ENCODE measurements around the gene SLC2A4RG. TPM values are rescaled to one million over a fixed set of nuclear protein-coding genes. Genes with fewer than 3 reads are reported as not detected.

SLC2A4RG gene
- total and polyA plus RNA-seq, 2 of the 13 experiments (the other 11 are each of a cell fraction or from before 2014, with no cell fraction given): 91.4 to 95.9 TPM

DNA sequence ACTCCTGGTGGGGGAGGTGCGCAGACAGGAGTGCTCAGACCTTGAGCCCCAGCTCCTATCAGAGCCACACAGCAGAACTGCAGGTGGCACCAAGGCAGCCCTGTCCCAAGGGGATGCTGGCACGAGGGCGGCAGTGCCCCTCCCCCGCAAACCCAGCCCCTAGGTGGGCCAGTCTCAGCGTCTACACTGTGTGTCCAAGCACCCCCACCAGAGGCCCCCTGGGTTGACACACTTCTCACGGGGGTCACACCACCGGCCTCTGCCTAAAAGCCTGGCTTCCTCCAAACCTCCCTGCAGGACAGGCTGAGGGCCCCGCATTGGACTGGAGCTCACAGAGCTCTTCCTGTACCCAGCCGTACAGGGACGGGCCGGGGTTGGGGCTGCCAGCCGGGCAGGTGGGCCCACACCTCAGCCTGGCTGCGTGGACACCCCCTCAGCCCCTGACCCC lies 8.1 kb downstream of the SLC2A4RG start (continued):
- TF ChIP-seq ZFX (CRISPR knock-in tag; IDR thresholded peaks at IDR 0.05; ENCODE audit: low read depth) (peak; percentile 4; the same call in 1 of the 2 replicates), YEATS2 (CRISPR knock-in tag; IDR thresholded peaks at IDR 0.05; ENCODE audit: borderline replicate concordance) (no peak), ZSCAN29 (CRISPR knock-in tag; conservative IDR thresholded peaks at IDR 0.05) (no peak), ZNF891 (CRISPR knock-in tag; IDR thresholded peaks at IDR 0.05) (no peak), ZNF768 (CRISPR knock-in tag; IDR thresholded peaks at IDR 0.05) (peak; percentile 26; the same call in 1 of the 2 replicates), ZNF780A (CRISPR knock-in tag; IDR thresholded peaks at IDR 0.05) (no peak), ZNF484 (CRISPR knock-in tag; IDR thresholded peaks at IDR 0.05; ENCODE audit: borderline replicate concordance, low read depth) (no peak), SMYD3 (CRISPR knock-in tag; IDR thresholded peaks at IDR 0.05) (no peak), EZH2 (conservative IDR thresholded peaks at IDR 0.05; ENCODE audit: low read depth, low read length) (no peak), NR2F6 (IDR thresholded peaks at IDR 0.05) (no peak), NR2F6 (CRISPR knock-in tag; IDR thresholded peaks at IDR 0.05) (no peak), MTA1 (CRISPR knock-in tag; IDR thresholded peaks at IDR 0.05; ENCODE audit: borderline replicate concordance) (no peak), ZNF335 (CRISPR knock-in tag; IDR thresholded peaks at IDR 0.05) (no peak), ZNF605 (CRISPR knock-in tag; IDR thresholded peaks at IDR 0.05) (no peak)
- TF ChIP-seq, protein P1, sequence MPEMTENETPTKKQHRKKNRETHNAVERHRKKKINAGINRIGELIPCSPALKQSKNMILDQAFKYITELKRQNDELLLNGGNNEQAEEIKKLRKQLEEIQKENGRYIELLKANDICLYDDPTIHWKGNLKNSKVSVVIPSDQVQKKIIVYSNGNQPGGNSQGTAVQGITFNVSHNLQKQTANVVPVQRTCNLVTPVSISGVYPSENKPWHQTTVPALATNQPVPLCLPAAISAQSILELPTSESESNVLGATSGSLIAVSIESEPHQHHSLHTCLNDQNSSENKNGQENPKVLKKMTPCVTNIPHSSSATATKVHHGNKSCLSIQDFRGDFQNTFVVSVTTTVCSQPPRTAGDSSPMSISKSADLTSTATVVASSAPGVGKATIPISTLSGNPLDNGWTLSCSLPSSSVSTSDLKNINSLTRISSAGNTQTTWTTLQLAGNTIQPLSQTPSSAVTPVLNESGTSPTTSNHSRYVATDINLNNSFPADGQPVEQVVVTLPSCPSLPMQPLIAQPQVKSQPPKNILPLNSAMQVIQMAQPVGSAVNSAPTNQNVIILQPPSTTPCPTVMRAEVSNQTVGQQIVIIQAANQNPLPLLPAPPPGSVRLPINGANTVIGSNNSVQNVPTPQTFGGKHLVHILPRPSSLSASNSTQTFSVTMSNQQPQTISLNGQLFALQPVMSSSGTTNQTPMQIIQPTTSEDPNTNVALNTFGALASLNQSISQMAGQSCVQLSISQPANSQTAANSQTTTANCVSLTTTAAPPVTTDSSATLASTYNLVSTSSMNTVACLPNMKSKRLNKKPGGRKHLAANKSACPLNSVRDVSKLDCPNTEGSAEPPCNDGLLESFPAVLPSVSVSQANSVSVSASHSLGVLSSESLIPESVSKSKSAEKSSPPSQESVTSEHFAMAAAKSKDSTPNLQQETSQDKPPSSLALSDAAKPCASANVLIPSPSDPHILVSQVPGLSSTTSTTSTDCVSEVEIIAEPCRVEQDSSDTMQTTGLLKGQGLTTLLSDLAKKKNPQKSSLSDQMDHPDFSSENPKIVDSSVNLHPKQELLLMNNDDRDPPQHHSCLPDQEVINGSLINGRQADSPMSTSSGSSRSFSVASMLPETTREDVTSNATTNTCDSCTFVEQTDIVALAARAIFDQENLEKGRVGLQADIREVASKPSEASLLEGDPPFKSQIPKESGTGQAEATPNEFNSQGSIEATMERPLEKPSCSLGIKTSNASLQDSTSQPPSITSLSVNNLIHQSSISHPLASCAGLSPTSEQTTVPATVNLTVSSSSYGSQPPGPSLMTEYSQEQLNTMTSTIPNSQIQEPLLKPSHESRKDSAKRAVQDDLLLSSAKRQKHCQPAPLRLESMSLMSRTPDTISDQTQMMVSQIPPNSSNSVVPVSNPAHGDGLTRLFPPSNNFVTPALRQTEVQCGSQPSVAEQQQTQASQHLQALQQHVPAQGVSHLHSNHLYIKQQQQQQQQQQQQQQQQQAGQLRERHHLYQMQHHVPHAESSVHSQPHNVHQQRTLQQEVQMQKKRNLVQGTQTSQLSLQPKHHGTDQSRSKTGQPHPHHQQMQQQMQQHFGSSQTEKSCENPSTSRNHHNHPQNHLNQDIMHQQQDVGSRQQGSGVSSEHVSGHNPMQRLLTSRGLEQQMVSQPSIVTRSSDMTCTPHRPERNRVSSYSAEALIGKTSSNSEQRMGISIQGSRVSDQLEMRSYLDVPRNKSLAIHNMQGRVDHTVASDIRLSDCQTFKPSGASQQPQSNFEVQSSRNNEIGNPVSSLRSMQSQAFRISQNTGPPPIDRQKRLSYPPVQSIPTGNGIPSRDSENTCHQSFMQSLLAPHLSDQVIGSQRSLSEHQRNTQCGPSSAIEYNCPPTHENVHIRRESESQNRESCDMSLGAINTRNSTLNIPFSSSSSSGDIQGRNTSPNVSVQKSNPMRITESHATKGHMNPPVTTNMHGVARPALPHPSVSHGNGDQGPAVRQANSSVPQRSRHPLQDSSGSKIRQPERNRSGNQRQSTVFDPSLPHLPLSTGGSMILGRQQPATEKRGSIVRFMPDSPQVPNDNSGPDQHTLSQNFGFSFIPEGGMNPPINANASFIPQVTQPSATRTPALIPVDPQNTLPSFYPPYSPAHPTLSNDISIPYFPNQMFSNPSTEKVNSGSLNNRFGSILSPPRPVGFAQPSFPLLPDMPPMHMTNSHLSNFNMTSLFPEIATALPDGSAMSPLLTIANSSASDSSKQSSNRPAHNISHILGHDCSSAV (CRISPR knock-in tag; IDR thresholded peaks at IDR 0.05; ENCODE audit: borderline replicate concordance): no peak
- TF ChIP-seq, protein P2, sequence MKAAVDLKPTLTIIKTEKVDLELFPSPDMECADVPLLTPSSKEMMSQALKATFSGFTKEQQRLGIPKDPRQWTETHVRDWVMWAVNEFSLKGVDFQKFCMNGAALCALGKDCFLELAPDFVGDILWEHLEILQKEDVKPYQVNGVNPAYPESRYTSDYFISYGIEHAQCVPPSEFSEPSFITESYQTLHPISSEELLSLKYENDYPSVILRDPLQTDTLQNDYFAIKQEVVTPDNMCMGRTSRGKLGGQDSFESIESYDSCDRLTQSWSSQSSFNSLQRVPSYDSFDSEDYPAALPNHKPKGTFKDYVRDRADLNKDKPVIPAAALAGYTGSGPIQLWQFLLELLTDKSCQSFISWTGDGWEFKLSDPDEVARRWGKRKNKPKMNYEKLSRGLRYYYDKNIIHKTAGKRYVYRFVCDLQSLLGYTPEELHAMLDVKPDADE (CRISPR knock-in tag; IDR thresholded peaks at IDR 0.05): no peak
- TF ChIP-seq, protein P3, sequence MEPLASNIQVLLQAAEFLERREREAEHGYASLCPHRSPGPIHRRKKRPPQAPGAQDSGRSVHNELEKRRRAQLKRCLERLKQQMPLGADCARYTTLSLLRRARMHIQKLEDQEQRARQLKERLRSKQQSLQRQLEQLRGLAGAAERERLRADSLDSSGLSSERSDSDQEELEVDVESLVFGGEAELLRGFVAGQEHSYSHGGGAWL (CRISPR knock-in tag; IDR thresholded peaks at IDR 0.05): no peak
- TF ChIP-seq, protein P4, sequence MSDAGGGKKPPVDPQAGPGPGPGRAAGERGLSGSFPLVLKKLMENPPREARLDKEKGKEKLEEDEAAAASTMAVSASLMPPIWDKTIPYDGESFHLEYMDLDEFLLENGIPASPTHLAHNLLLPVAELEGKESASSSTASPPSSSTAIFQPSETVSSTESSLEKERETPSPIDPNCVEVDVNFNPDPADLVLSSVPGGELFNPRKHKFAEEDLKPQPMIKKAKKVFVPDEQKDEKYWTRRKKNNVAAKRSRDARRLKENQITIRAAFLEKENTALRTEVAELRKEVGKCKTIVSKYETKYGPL (CRISPR knock-in tag; IDR thresholded peaks at IDR 0.05): no peak
- TF ChIP-seq, protein P5, sequence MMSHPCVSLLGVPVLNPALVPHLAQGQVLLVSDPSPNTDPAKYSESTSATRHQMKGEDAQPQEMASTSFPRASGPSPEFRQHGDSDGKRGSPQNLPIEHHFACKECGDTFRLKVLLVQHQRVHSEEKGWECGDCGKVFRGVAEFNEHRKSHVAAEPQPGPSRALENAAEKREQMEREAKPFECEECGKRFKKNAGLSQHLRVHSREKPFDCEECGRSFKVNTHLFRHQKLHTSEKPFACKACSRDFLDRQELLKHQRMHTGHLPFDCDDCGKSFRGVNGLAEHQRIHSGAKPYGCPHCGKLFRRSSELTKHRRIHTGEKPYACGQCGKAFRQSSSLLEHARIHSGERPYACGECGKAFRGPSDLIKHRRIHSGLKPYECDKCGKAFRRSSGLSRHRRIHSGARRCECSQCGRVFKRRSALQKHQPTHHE (CRISPR knock-in tag; IDR thresholded peaks at IDR 0.05; ENCODE audit: borderline replicate concordance): no peak

Measured in HepG2 (cell line).